Heart right ventricle (tissue), 16 donors: ENCODE results near the gene TCERG1L. TPM values are rescaled to one million over a fixed set of nuclear protein-coding genes. Genes with fewer than 3 reads are reported as not detected.
"Not testable (repeated sequence)": the region's sequence is repeated elsewhere in the genome, so short reads cannot be mapped to it uniquely, and the experiment has no call there.

ENCODE experiments used
- ATAC-seq, 8 donors: fragments of 200-7000 bp; cut with Tn5 transposase; one replicate each; pipeline ENCODE4 v1.9.1; 2020; ENCODE audit warnings: mild to moderate bottlenecking in 8 of 8, moderate library complexity in 8 of 8, moderate number of reproducible peaks in 1 of 8
- DNase-seq, 2 donors: peaks; one replicate each; pipeline ENCODE4 v3.0.0-alpha.2; 2020
- H3K27ac ChIP-seq, 10 donors: fragments of 200-600 bp; sonication (generic) in 2 of 10; one replicate each; pipeline versions ENCODE4 v1.5.0 to v1.8.0; 2020 to 2022; ENCODE audit warnings: mild to moderate bottlenecking in 3 of 10
- H3K27me3 ChIP-seq, 7 donors: fragments of 200-600 bp; one replicate each; pipeline ENCODE4 v1.8.0; 2021 to 2022; ENCODE audit warnings: mild to moderate bottlenecking in 2 of 7
- H3K36me3 ChIP-seq, 9 donors: fragments of 200-600 bp; sonication (generic) in 1 of 9; one replicate each; pipeline versions ENCODE4 v1.5.0 to v1.8.0; 2020 to 2022; ENCODE audit warnings: mild to moderate bottlenecking in 2 of 9
- H3K4me1 ChIP-seq, 9 donors: fragments of 200-600 bp; sonication (generic) in 1 of 9; one replicate each; pipeline versions ENCODE4 v1.5.0 to v1.8.0; 2020 to 2022; ENCODE audit warnings: mild to moderate bottlenecking in 4 of 9
- H3K4me3 ChIP-seq, 10 donors: fragments of 200-600 bp; sonication (generic) in 2 of 10; one replicate each; pipeline versions ENCODE4 v1.5.0 to v1.8.0; 2020 to 2022; ENCODE audit warnings: mild to moderate bottlenecking in 7 of 10, moderate library complexity in 2 of 10
- H3K9me3 ChIP-seq, 11 donors: fragments of 200-600 bp in 10 of 11; sonication (generic) in 2 of 11; one replicate each; pipeline versions ENCODE4 v1.5.0 to v1.8.0; 2013 to 2022; ENCODE audit warnings: mild to moderate bottlenecking in 2 of 11, control low read depth in 1 of 11, moderate library complexity in 1 of 11
- CTCF ChIP-seq, 9 donors: fragments of 200-600 bp; sonication (generic) in 2 of 9; IDR thresholded peaks; one replicate each; pipeline versions ENCODE4 v1.5.0 to v1.8.0; 2021 to 2022; ENCODE audit warnings: antibody characterized with exemption in 9 of 9, mild to moderate bottlenecking in 5 of 9, moderate library complexity in 1 of 9
- WGBS, 2 donors: extraction: QIAGEN DNeasy Blood & Tissue Kit; methylation state at CpG; one replicate each; pipeline ENCODE4 v1.1.7; 2013; ENCODE audit warnings: inconsistent platforms in 1 of 2; 5-methylcytosine and 5-hydroxymethylcytosine counted together
- intact Hi-C, 10 donors: fragments of 100-400 bp; cut with DNase I; formaldehyde crosslinking; loops; one replicate each; pipeline versions ENCODE4 v1.11.1 to v1.14.2; 2022
- polyA plus RNA-seq, 2 donors: library from polyadenylated mRNA; stranded (reverse); fragments of 200-250 nt; gene quantifications; one replicate each; pipeline ENCODE4 v1.2.3, GENCODE V29; 2013
- total RNA-seq, 10 donors: library from RNA; stranded (reverse); fragmentation: NEBNext Ultra II Directional in 3 of 10; extraction: Animal tissue kit (Norgen Biotek cat#: 25700) in 3 of 10; gene quantifications; one replicate each; pipeline versions ENCODE4 v1.2.1 to v1.2.4, GENCODE V29; 2021 to 2023
- donor health status: Arrhythmogenic right ventricular cardiomyopathy.
- donor health status: ischemic (EF 13 %, LVEDD 7.1; RV severe dilation, severe dysfunction).
- donor health status: healthy with polysubstance abuse.
- donor health status: DM: no; HTN: yes; CAD: no.
- donor health status: DM: no; HTN: no; CAD: no.
- donor health status: ischemic (EF 25% LVEDD 6.9; RV normal size, moderate dysfunction).
- donor health status: ischemic (EF 25% LVEDD 5.7; RV mildly dilated, moderate dysfunction).
- donor health status: healthy.
- donor health status: DM: yes; HTN: yes; CAD: no.
- donor health status: Ischemic cardiomyopathy.
- donor health status: ischemic (EF 35%, LVEDD 5.7; RV mildly dilated, moderate dysfunction).
- donor health status: nonischemic (EF 11% LVEDD 7.7; RV severe dilation, severe dysfunction).
- donor health status: DM: yes; HTN: yes; CAD: no.
- donor health status: PGD.
- donor health status: ischemic (EF 29% LVEDD 5.4; RV normal size, mild dysfunction).
- donor health status: nonischemic (EF 23%, LVEDD 6.1; RV moderate dilation, normal function).

The TCERG1L gene
- total and polyA plus RNA-seq, 12 donors: 0.09 TPM; not detected in 10

DNA sequence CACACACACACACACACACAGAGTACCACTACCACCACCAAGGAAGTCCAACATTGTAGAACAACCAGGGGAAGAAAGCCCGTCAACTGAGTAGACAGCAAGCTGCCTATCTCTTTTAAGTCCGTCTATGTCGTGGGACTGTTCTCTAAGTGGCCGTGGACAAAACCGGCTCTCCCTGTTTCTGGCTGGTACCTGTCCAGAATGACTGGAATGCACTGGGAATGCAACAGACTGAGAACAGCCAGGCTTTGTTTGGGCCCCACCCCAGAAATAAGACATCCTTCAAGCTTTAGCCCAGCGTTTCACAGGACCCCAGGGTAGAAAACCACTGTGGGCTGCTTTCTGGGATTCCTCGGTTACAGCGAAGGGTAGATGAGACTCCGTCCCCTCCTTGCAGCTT, 203.6 kb downstream of the TCERG1L start:
- WGBS, 2 donors: 95% methylated on average over 9 of the region's 9 CpGs
- peaks cover 0 to 17% (median 0%) of the 10 kb centered on the region in 11 donors for H3K9me3 ChIP-seq
- DNase-seq (no peak), ATAC-seq (no peak)
- H3K27ac ChIP-seq: no peak overlapping the region
- H3K4me1 ChIP-seq: no peaks in the 10 kb centered on the region
- no peak overlapping the region for H3K4me3 ChIP-seq
- intact Hi-C loops: no loop called here
- no peak for TF ChIP-seq CTCF (IDR thresholded peaks at IDR 0.05)
- H3K27me3 ChIP-seq: peaks cover 0 to 24% (median 8%) of the 10 kb centered on the region in 7 donors
- no peaks in the 10 kb centered on the region for H3K36me3 ChIP-seq

DNA sequence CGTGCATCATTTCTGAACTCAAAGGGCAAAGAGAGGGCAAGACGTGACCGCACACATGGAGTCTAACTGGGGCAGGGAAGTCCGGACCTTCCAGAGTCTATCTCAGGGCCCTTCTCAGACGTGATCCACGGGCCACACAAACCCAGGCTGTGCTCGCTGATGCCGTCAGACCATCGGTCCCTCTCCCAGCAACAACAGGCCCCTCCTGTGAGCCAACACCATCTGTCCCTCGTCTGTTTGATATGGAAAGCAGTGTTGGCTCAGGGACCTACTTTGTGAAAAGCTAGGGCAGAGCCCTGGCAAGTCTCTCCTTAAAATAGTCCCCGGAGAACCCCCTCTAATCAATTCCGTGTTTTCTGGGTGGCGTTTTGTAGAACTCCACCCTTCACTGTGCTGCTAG, 208.8 kb downstream of the TCERG1L start:
- no peak overlapping the region for H3K27ac ChIP-seq
- peaks cover 0 to 6% (median 0%) of the 10 kb centered on the region in 11 donors for H3K9me3 ChIP-seq
- H3K27me3 ChIP-seq: peaks cover 0 to 7% (median 0%) of the 10 kb centered on the region in 7 donors
- intact Hi-C loops: no loop called here
- no peak overlapping the region for H3K4me3 ChIP-seq
- 68 to 71% methylated on average over 13 of the region's 13 CpGs for WGBS, 2 donors
- no peak for TF ChIP-seq CTCF (IDR thresholded peaks at IDR 0.05)
- no peaks in the 10 kb centered on the region for H3K4me1 ChIP-seq
- no peak for DNase-seq
- ATAC-seq: no peak
- no peaks in the 10 kb centered on the region for H3K36me3 ChIP-seq

DNA sequence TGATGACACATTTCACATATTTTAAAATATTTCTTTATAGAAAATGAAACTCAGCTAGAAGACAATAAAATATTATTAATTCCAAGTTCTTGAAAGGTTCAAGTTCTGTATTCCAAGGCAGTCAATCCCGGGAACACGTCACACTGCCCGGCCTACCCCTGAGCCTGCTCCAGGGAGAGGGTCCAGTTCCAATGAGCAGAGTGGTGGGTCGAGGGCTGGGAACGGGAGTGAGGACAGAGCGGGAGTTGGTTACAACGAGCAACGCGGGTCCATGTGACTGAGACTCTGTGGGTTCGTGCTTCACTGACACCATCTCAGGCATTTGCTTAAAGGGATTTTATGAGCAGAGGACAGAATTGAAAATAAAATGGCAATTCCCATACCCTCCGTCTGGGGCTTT, 209.4 kb downstream of the TCERG1L start:
- no peak overlapping the region for H3K4me3 ChIP-seq

DNA sequence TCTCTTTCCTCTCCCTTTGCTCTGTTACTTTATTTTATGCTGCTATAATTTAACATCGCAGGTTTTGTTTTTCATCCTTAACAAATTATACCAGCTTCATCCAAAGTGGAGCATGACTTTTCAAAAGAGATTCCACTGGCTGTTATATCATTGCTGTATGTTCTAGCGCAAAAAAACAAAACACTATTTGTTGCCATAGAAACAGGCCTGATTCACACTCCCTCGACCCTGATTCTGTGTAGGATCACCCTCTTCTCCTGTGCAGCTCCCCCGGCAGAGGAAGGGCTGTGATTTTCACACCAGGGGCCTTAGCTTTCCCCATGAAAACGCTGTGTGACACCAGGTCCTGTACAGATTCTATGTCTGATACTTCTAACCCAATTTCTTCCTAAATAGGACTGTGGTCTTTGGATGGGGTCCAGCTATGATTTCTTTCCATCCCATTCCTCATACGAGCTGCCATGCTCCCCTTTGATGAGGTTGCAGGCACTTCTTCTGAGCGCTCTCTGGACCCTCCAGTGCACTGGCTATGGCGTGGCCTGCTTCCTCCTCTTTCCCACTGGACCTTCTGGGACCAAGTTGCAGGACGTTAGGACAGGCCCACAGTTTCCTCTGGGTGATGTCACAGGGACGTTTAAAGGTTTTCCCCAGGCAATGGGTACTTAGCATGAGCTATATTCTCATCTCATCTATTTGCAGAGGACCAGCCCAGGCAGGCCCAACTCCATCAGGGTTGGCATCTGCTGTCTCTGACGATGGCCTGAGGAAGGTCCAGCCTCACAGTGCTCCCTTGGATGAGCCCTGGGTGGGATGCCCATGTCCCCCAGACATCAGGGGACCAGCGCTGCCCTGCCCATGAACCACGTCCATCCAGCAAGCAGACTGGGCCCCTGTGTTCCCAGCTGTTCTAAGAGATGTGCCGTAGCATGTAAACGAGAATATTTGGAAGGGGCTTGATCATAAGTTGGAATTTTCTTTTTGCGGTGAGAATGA, 210.8 kb downstream of the TCERG1L start:
- intact Hi-C loops, H3K4me3 ChIP-seq, H3K9me3 ChIP-seq, ATAC-seq, H3K27me3 ChIP-seq, H3K36me3 ChIP-seq, H3K4me1 ChIP-seq, DNase-seq, H3K27ac ChIP-seq: not testable (repeated sequence)
- 71% methylated on average over 16 of the region's 16 CpGs for WGBS, 2 donors

More for the DNA sequence above, 209.4 kb downstream of the TCERG1L start:
- DNase-seq (no peak), ATAC-seq (no peak)
- peaks cover 0 to 6% (median 0%) of the 10 kb centered on the region in 11 donors for H3K9me3 ChIP-seq
- intact Hi-C loops: no loop called here
- 91 to 92% methylated on average over 11 of the region's 11 CpGs for WGBS, 2 donors
- no peak for TF ChIP-seq CTCF (IDR thresholded peaks at IDR 0.05)
- peaks cover 0 to 7% (median 0%) of the 10 kb centered on the region in 7 donors for H3K27me3 ChIP-seq
- H3K36me3 ChIP-seq: no peaks in the 10 kb centered on the region
- no peaks in the 10 kb centered on the region for H3K4me1 ChIP-seq
- H3K27ac ChIP-seq: no peak overlapping the region
